ENCODE results near the gene KIF5B.
"Not testable (repeated sequence)": the region's sequence is repeated elsewhere in the genome, so short reads cannot be mapped to it uniquely, and the experiment has no call there.

The KIF5B gene

DNA sequence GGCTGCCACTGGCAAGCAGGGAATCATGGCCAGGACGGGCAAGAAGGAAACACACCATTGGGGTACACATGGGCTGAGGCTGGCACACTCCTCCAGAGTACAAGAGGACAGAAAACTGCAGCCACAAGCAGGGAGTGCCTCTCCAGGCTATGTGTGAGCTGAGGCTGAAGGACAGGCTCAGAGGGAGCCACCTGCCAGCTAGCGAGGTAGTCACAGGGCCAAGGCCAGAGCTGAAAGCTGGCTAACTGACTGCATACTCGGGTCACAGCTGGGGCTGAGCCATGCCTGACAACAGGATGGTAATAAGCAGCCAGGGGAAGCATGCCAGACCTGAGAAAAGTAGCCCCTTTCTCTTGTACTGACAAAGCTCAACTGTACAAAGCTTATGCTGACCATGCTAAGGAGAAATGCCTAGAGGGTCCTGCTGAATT lies 52.0 kb downstream of the KIF5B start:
- no peak for FAIRE-seq

DNA sequence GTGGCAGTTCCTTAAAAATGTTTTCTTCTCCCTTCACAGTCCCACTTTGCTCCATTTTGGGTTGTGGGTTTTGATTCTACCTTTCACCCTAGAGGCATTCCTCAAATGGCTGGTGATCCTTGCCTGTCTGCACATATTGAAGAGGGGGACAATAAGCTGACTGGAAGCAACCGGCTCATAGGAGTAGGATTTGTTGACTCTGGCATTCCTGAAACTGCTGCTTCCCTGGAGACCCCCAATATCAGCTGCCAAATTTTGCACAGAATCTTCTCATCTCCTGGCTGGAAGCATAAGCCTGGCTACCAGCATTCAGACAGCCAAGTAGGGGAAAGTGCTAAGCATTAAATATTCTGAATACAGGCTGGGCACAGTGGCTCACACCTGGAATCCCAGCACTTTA lies 53.7 kb downstream of the KIF5B start:
- no peak for FAIRE-seq

DNA sequence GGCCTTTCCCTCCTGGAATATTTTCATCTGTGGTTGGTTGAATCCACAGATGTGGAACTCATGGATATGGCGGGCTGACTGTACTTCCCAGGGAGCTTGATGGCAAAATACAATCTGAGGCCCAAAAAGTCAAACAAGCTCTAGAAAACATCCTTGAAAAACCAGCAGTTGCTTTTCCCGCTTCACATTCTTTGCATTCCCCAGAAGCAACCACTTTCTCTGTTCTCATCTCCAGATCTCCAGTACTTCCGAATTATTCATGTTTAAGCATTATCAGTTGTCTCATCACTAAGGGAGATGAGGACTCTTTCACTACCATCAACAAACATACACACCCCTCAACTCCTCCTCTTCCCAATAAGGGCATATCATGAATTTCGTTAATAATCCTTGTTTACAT lies 55.3 kb downstream of the KIF5B start:
- FAIRE-seq, result no peak

DNA sequence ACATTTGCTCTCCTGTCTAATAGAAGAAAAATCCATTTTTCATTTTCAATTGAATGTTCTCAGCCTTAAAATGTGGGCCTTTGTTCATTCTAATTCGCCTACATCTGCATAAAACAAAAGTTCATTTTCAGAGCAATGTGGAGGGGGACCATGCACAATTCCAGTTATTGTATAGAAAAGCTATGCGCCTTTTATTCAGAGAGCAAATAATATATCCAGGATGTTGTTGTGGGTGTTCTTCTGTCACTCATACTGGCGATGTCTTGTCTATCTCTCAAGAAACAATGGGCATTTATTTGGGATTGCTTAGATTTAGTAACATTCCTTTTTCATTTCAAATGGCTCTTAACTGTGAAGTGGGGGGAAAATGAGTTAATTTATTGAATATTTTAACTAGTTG lies 56.4 kb downstream of the KIF5B start:
- no peak for FAIRE-seq

DNA sequence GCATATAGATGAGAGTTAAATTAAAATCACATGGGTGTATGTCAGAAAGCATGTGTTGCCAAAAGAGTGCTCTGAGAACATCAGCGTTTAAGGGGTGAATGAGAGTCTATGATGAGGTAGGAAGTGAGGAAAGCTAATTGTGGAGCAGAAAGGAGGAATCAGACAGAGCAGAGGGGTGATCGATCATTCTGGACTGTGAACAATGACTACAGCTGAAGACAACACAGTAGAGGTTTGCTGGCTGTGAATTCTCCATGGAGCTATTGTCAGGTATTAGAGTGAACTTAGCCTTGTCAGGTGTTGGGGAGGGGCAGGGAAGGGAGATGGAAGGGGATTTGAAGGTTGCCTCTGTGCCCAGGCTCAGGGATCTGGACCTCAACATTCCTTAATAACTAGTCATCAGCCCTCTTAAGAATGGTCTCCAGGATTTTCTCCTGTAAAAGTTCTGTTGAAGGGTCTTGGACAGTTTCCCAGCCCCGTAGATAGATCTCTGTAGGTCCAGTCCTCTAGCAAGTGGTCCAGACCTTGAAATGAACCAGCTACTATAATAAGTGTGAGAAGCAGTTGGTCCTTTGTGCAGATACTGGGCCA lies 57.1 kb downstream of the KIF5B start:
- no peak for FAIRE-seq

DNA sequence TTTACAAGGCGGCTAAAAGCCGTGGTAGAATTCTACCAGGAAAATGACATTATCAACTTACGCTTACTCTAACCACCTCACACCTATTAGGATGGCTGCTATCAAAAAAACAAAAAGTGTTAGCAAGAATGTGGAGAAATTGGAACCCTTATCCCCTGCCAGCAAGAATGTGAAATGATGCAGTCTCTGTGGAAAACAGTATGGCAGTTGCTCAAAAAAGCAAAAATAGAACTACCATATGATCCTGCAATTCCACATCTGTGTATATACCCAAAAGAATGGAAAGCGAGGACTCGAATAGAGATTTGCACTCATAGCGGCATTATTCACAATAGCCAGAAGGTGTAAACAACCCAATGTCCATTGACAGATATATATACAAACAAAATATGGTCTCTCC lies 61.3 kb downstream of the KIF5B start:
- FAIRE-seq, result no peak

DNA sequence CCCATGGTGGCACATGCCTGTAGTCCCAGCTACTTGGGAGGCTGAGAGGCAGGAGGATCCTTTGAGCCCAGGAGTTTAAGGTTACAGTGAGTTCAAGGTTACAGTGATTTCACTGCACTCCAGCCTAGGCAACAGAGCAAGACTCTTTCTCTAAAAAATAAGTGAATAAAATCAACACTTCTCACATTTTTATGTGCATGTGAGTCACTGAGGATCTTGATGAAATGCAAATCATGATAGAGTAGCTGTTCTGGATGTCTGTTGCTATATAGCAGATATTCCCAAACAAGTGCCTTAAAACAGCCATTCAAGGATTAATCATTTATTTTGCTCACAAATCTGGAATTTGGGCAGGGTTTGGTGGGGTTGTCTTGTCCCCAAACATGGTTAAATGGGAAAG lies 65.3 kb downstream of the KIF5B start:
- FAIRE-seq, result no peak

DNA sequence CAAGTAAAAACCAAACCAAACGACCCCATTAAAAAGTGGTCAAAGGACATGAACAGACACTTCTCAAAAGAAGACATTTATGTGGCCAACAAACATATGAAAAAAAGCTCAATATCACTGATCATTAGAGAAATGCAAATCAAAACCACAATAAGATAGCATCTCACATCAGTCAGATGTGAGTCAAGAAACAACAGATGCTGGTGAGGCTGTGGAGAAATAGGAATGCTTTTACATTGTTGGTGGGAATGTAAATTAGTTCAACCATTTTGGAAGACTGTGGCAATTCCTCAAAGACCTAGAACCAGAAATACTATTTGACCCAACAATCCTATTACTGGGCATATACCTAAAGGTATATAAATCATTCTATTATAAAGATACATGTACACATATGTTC lies 68.4 kb downstream of the KIF5B start:
- not testable (repeated sequence) for FAIRE-seq

DNA sequence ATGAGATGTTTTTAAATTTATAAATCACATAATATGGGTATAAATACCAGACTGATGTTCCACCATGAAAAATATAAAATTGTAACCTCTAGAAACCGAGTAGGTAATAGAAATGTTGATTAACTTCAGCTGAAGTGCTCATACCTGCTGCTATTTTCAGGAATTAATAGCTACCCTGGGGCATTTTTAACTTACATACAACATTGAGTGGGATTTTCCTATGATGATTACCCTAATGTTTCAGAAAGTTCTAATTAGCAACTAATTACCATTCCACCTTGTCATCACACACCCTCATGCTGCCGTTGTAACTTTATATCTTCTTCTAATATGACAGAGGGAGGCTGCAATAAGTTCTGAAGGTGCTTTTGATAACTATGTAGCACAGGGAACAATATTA lies 74.1 kb downstream of the KIF5B start:
- FAIRE-seq, result no peak

DNA sequence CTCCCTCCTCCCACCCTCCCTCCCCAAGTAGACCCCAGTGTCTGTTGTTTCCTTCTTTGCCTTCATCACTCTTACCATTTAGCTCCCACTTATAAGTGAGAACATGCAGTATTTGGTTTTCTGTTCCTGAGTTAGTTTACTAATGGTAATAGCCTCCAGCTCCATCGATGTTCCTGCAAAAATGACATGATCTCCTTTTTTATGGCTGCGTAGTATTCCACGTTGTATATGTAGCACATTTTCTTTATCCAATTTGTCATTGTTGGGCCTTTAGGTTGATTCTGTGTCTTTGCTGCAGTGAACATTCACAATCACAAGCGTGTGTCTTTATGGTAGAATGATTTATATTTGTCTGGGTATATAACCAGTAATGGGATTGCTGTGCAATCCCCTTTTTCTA lies 75.8 kb downstream of the KIF5B start:
- FAIRE-seq, result no peak

DNA sequence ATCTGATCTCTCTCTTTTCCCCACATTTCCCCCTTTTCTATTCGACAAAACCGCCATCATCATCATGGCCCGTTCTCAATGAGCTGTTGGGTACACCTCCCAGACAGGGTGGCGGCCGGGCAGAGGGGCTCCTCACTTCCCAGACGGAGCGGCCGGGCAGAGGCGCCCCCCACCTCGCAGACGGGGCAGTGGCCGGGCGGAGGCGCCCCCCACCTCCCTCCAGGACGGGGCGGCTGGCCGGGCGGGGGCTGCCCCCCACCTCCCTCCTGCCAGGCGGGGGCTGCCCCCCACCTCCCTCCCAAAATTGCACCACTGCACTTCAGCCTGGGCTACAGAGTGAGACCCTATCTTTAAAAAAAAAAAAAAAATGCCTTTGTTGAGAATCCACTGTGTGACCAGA lies 77.2 kb downstream of the KIF5B start:
- FAIRE-seq, result not testable (repeated sequence)

DNA sequence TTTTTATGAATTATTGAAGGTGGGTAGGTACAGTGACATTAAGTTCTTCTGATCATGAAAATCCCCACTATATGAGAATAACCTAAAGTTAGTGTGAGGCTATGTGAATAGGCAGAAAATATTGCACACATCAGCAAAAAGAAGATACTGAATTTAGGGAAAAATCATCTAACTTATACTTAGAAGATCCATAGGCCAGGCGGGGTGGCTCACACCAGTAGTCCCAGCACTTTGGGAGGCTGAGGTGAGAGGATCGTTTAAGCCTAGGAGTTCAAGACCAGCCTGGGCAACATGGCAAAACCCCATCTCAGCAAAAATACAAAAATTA lies 78.1 kb downstream of the KIF5B start:
- no peak for FAIRE-seq

DNA sequence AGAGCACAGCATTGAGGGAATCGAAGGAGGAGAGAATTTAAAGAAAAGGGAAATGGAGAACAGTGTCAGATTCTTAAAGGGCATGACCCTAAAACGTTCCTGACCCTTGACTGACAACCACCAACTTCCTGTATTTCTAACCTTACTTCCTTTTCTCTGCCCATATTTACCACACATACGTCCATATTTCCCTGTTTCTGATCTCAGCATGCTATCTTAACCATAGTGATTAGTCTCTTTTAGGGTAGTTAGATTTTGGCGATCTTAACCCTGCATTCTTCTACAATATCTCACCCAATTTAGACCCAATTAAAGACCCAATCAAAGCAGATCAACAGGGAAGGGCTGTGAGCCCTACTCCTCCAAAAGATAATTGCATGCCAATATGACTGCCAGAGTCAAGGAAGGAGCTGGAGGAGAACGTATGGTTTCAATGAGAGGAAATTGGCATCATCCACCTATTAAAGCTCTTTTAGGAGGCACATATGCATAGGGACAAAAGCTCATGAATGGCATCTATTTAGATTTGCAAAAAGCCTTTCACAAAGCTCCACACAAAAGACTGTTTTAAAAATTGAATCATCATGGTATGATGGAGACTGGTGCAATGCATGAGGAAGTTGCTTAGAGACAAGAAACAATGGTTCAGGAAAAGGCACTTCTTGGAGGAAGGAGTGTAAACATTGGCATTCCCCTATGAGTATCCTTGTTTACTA lies 78.6 kb downstream of the KIF5B start:
- FAIRE-seq, result no peak

DNA sequence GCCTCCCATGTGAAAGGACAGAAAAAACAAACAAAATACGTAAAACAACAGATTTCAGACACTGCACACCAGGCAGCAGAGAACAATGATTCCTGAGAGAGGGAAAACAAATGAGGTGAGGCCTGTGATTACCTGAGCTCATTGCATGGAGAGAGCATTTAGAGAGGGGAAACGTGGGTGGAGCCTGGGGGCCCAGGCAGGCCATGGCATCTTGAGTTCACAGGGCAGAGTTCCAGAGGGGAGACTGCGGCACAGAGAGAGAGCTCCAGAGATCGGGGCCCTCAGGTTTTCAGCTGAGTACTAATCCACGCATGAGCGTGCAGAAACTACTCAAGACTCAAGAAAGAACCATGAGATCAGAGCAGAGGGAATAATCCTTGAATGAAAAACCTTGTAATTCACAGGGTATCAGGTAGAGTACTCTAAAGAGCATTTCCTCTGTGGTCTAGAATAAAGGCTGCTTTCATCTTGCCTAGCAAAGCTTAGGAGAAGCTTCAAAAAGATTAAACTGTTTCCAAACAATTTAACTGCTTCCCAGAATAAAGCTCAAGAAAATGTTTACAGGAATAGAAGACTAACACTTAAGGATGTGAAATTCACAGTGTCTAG lies 81.0 kb downstream of the KIF5B start:
- no peak for FAIRE-seq

DNA sequence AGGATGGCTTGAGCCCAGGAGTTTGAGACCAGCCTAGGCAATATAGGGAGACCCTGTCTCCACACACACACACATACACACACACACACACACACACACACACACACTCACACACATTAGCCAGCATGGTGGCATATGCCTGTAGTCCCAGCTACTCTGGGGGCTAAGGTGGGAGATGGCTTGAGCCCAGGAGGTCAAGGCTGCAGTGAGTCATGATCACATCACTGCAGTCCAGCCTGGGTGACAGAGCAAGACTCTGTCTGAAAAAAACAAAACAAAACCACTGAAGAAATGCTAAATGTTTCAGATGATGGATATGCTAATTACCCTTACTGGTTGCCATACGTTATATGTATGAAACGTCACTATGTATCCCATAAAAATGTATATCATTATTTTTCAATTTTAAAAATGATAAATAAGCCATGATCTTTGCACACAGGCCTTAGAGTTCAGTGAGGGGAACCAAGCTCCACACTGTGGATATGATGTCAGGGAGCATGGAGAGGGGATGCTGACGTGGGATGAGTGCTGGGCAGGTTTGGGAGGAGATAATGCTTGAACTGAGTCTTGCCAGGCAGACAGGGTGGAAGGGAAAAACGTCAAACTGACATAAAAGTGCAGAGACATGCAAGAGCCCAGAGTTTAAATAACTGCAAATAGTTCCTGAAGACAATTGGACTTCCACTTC lies 81.6 kb downstream of the KIF5B start:
- FAIRE-seq, result no peak

DNA sequence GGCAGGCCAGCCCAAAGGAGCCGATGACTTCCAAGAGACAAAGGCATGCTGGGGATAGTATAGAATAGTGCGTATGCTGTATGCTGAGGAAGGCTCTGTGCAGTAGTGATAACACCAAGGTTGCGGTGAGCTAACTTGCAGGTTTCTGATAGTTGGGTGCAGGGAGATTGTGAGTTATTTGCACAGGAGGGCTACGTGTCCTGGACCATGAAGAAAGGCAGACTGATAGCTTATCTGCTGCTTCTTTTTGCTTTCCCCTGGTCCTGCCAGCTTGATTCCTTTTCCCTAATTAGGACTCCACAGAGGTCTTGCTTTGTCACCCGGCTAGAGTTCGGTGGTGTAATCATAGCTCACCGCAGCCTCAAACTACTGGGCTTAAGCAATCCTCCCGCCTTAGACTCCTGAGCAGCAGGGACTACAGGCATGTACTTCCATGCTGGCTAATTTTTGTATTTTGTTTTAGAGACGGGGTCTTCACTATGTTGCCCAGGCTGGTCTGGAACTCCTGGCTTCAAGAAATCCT lies 83.6 kb downstream of the KIF5B start:
- no peak for FAIRE-seq

DNA sequence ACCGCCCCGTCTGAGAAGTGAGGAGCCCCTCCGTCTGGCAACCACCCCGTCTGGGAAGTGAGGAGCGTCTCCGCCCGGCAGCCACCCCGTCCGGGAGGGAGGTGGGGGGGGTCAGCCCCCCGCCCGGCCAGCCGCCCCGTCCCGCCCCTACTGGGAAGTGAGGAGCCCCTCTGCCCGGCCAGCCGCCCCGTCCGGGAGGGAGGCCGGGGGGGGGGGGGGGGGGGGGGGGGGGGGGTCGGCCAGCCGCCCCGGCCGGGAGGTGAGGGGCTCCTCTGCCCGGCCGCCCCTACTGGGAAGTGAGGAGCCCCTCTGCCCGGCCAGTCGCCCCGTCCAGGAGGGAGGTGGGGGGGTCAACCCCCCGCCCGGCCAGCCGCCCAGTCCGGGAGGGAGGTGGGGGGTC lies 86.4 kb downstream of the KIF5B start:
- FAIRE-seq, result not testable (repeated sequence)

DNA sequence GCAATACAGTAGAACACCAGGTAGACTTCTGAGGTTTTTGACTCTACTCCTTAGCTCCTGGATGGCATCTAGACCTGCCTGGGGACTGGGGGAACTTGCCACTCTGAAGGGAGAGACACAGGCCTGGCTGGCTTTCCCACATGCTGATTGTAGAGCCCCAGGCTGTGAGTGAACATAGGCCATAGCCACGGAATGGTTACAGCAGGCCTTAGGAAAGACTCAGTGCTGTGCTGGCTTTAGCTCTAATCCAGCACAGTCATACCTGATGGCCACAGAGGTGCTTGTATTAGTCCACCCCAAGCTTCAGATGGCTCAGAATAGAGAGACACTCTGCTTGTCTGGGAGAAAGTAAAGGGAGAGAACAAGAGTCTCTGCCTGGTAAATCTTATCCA lies 92.6 kb downstream of the KIF5B start:
- no peak for FAIRE-seq

DNA sequence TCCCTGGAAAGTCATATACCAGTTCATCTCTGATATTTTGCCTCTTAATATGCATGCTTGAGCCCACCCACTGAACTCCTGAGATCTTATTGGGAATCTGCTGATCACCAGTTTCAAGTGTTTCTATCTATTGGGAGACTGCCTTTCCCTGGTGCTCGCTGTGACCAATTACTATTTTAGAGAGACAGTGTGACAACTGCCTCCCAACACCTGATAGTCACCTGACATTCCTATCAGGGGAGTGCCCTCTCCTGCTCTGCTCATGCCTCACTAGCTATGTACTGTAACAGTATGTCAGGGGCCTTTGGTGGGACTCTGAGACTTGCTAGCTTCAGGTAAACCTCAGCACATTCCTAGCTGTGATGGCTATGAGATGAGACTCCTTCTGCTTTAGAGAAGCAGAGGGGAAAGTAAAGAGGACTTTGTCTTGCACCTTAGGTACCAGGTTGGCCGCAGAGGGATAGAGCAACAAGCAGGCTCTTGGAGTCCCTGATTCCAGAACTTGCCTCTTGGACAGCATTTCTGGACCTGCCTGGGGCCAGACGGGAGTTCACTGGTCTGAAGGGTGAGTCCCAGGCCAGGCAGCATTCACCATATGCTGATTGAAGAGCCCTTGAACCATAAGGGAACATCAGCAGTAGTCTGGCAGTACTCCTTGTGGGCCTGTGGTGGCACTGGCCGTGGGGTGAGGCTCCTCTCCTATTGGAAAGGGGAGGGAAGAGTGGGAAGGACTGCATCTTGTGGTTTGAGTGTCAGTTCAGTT lies 93.2 kb downstream of the KIF5B start:
- FAIRE-seq, result no peak

DNA sequence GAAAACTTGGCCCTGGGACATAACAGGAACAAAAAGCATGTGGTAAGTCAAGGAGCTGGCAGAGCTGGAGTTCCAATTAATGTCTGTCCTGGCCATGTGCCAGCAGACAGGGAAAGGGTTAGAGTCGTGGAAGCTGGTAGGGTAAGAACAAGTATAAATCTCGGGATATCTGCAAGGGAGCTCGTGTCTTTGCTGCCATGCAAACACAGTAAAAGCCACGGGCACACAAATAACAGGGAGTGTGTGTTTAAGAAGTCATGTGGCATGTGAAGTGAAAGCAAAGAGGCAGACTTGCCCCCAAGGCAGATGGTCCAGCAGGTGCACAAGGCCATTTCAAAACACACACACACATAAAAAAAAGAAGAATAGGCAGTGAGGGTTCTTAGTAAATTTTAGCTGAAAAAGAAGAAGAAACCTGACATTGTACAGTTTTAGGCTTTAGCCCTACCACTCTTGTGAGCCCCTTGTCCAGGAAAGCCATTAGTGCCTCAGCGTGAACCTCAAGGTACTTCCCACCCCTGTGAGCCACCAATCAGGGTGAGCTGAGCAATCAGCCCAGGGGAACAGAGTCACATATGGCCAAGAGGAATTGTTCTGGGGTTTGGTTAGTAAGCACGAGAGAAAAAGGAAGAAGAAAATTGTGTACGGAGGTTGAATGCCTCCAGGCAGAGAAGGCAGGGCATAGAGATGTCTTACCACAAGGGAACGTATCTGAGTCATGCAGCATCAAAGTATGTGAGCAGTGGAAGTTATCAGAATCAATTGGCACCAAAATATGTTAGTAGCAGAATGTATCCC lies 94.7 kb downstream of the KIF5B start:
- FAIRE-seq, result no peak

DNA sequence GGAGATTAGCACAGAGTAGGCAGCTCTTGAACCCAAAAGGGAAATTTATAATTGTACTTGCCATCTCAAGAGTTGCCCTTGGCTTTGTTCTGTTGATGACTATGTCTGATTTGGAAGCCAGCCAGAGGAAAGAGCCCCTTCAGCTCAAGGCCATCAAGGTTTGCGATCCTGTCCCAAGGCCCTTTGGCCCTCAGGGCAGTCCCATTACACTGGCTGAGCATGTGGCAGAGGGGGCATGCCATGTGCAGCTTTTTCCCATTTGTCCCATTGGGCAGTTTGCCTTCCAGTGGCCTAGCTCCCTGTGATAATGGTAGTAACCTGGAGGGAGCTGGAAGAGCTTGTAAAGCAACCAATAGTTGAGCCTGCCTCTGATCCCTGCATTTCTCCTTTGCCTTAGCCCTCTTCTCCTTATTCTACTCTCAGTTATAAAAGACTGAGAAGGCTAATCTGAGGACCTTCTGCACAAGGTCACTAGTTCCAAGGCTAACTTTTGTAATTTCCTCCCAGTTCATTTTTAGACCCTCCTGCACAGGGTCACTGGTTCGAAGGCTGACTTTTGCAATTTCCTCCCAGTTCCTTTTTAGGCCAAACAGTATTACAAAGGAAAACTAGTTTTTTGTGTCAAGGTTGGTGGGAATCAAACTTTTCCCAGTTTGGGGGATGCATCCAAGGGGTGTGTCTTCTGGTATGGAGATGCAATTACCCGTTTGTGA lies 96.6 kb downstream of the KIF5B start:
- FAIRE-seq, result no peak
